Neuronal stem cell (in vitro differentiated cells): ENCODE results near the gene DGKB.

ENCODE experiments used
- DNase-seq: peaks from one replicate; pipeline ENCODE4 v3.0.0-alpha.2; 2013; ENCODE audit warnings: low spot score
- H2AFZ ChIP-seq: one replicate; pipeline ENCODE4 v1.6.1; 2013; ENCODE audit warnings: mild to moderate bottlenecking, low read length, inconsistent platforms
- H2AK5ac ChIP-seq: 2 replicates; pipeline ENCODE4 v1.6.1; 2013; ENCODE audit warnings: low read depth, mild to moderate bottlenecking, inconsistent platforms, low read length, moderate library complexity, mixed read lengths
- H2BK120ac ChIP-seq: 2 replicates; pipeline ENCODE4 v1.6.1; 2013; ENCODE audit warnings: low read depth, mild to moderate bottlenecking, inconsistent platforms, low read length, moderate library complexity, mixed read lengths
- H2BK12ac ChIP-seq: one replicate; pipeline ENCODE4 v1.6.1; 2013; ENCODE audit warnings: low read length, inconsistent platforms
- H2BK15ac ChIP-seq: 2 replicates; pipeline ENCODE4 v1.6.1; 2013; ENCODE audit warnings: mild to moderate bottlenecking, low read length, inconsistent platforms, mixed read lengths
- H2BK5ac ChIP-seq: one replicate; pipeline ENCODE4 v1.6.1; 2013; ENCODE audit warnings: inconsistent platforms, mild to moderate bottlenecking, low read length, moderate library complexity
- H3K14ac ChIP-seq: one replicate; pipeline ENCODE4 v1.6.1; 2013; ENCODE audit warnings: low read length, inconsistent platforms
- H3K18ac ChIP-seq: 2 replicates; pipeline ENCODE4 v1.6.1; 2013; ENCODE audit warnings: low read length, inconsistent platforms
- H3K23ac ChIP-seq: 2 replicates; pipeline ENCODE4 v1.6.1; 2013; ENCODE audit warnings: low read depth, mild to moderate bottlenecking, mixed read lengths, low read length, inconsistent platforms; ENCODE audit not compliant: poor library complexity
- H3K27ac ChIP-seq: replicated peaks from 3 replicates; pipeline ENCODE4 v1.5.1; 2013; ENCODE audit warnings: low read length, inconsistent platforms
- H3K27me3 ChIP-seq, 3 experiments: 2 replicates each; pipeline ENCODE4 v1.6.1; 2013; ENCODE audit warnings: low read length in 3 of 3, mild to moderate bottlenecking in 2 of 3, inconsistent platforms in 1 of 3, low read depth in 1 of 3, mixed read lengths in 1 of 3, moderate library complexity in 1 of 3; ENCODE audit not compliant: control insufficient read depth in 3 of 3, insufficient read depth in 3 of 3
- H3K36me3 ChIP-seq, 2 donors: replicated peaks in 1 of 2; 2 replicates each; pipeline ENCODE4 v1.6.1; 2013; ENCODE audit warnings: low read length in 2 of 2; ENCODE audit not compliant: control insufficient read depth in 2 of 2, insufficient read depth in 2 of 2
- H3K4ac ChIP-seq: 2 replicates; pipeline ENCODE4 v1.6.1; 2013; ENCODE audit warnings: inconsistent platforms, mild to moderate bottlenecking, low read length, moderate library complexity
- H3K4me1 ChIP-seq, 2 donors: 1 replicate in 1 of 2; 2 replicates in 1 of 2; pipeline ENCODE4 v1.6.1; 2013; ENCODE audit warnings: low read length in 2 of 2, low read depth in 1 of 2; ENCODE audit not compliant: control insufficient read depth in 2 of 2, insufficient read depth in 1 of 2
- H3K4me2 ChIP-seq: one replicate; pipeline ENCODE4 v1.6.1; 2013; ENCODE audit warnings: mild to moderate bottlenecking, low read length, inconsistent platforms; ENCODE audit not compliant: insufficient read depth, poor library complexity, severe bottlenecking
- H3K4me3 ChIP-seq, 2 donors: 2 replicates each; pipeline ENCODE4 v1.5.1; 2013; ENCODE audit warnings: low read length in 2 of 2, mild to moderate bottlenecking in 2 of 2, inconsistent platforms in 1 of 2, moderate library complexity in 1 of 2
- H3K79me1 ChIP-seq: one replicate; pipeline ENCODE4 v1.6.1; 2013; ENCODE audit warnings: low read depth, mild to moderate bottlenecking, inconsistent platforms, low read length, moderate library complexity
- H3K9ac ChIP-seq: one replicate; pipeline ENCODE4 v1.6.1; 2013; ENCODE audit warnings: mild to moderate bottlenecking, low read depth, low read length, inconsistent platforms; ENCODE audit not compliant: poor library complexity
- H3K9me3 ChIP-seq, 2 donors: replicated peaks in 1 of 2; 2 replicates each; pipeline versions ENCODE3 to v1.6.1; 2013; ENCODE audit warnings: low read length in 2 of 2, mild to moderate bottlenecking in 2 of 2, inconsistent platforms in 1 of 2, low read depth in 1 of 2, mixed read lengths in 1 of 2, moderate library complexity in 1 of 2; ENCODE audit not compliant: control insufficient read depth in 2 of 2, insufficient read depth in 1 of 2
- H4K8ac ChIP-seq: one replicate; pipeline ENCODE4 v1.6.1; 2013; ENCODE audit warnings: low read depth, mild to moderate bottlenecking, inconsistent platforms, low read length, moderate library complexity
- H4K91ac ChIP-seq: one replicate; pipeline ENCODE4 v1.6.1; 2013; ENCODE audit warnings: low read length, low read depth, mild to moderate bottlenecking, inconsistent platforms; ENCODE audit not compliant: poor library complexity
- WGBS, 2 donors: extraction: QIAGEN DNeasy Blood & Tissue Kit; methylation state at CpG; one replicate each; pipeline ENCODE4 v1.1.7; 2013; ENCODE audit warnings: missing lambda C conversion rate in 2 of 2, mixed read lengths in 1 of 2; ENCODE audit not compliant: insufficient read length in 2 of 2, insufficient replicate concordance in 1 of 2; ENCODE audit errors: extremely low coverage in 2 of 2; 5-methylcytosine and 5-hydroxymethylcytosine counted together

DGKB gene

DNA sequence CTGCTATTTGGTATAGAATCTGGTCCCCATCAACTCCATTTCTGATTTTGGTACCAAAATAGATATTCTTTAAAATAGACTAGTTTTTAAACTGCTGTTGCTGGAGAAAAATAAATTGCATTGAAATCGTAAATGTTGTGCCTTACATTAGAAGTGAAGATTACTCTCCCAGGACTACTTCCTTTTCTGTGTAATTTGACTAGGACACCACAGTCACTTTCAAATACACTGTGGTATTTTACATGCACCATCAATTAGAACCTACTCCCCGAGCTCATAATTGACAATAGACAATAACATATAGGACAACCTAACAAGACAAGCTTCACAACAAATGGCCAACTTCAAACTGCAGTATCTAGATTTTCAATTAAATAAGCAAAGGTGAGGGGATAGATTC, 211.5 kb downstream of the DGKB start:
- WGBS, 2 donors, result no CpG with 5 or more reads among the region's 2 CpGs
- Histone ChIP-seq H3K27me3 (no peaks in the 10 kb centered on the region), H2BK5ac (no peak overlapping the region), H3K79me1 (no peaks in the 10 kb centered on the region), H4K8ac (no peak overlapping the region), H3K4ac (no peak overlapping the region), H3K4me1 (no peaks in the 10 kb centered on the region), H2AK5ac (no peak overlapping the region), H3K18ac (no peak overlapping the region), H3K27ac (no peak overlapping the region), H3K4me3 (no peak overlapping the region), H3K9me3 (no peaks in the 10 kb centered on the region), H2BK15ac (no peak overlapping the region), H3K9ac (no peak overlapping the region), H2BK12ac (no peak overlapping the region), H2AFZ (no peak overlapping the region), H3K36me3 (no peaks in the 10 kb centered on the region), H2BK120ac (no peak overlapping the region), H3K4me2 (no peak overlapping the region), H4K91ac (no peak overlapping the region), H3K14ac (no peak overlapping the region), H3K23ac (no peak overlapping the region)
- DNase-seq, result no peak

DNA sequence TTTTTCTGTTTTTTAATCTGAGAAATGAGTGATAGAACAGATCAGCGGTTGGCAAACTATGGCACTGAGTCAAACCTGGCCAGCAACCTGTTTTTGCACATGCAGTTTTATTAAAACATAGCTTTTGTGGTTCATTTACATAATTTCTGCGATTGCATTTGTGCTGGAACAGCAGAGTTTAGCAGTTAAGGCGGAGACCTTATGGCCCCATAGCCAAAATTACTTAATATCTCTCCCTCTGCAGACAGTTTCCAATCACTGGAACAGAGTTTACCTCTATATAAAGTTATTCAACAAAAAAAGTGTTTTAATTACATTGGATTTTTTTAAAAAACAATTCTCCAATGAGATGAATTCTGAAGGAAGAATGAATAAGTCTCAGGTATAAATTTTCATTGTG, 212.1 kb downstream of the DGKB start:
- H3K4me1 ChIP-seq, result no peaks in the 10 kb centered on the region
- H3K79me1 ChIP-seq, result no peaks in the 10 kb centered on the region
- no peak overlapping the region for H3K4me2 ChIP-seq
- no peak overlapping the region for H2BK120ac ChIP-seq
- H2BK5ac ChIP-seq, result no peak overlapping the region
- H3K27ac ChIP-seq, result no peak overlapping the region
- H3K36me3 ChIP-seq, result no peaks in the 10 kb centered on the region
- H3K14ac ChIP-seq, result no peak overlapping the region
- H3K9me3 ChIP-seq, result no peaks in the 10 kb centered on the region
- no peak overlapping the region for H4K8ac ChIP-seq
- H3K4ac ChIP-seq, result no peak overlapping the region
- no peak overlapping the region for H3K4me3 ChIP-seq
- no peak for DNase-seq
- no peak overlapping the region for H4K91ac ChIP-seq
- no CpG with 5 or more reads among the region's 3 CpGs for WGBS, 2 donors
- no peaks in the 10 kb centered on the region for H3K27me3 ChIP-seq
- H3K23ac ChIP-seq, result no peak overlapping the region
- no peak overlapping the region for H2AK5ac ChIP-seq
- H2BK15ac ChIP-seq, result no peak overlapping the region
- no peak overlapping the region for H3K9ac ChIP-seq
- no peak overlapping the region for H2BK12ac ChIP-seq
- H3K18ac ChIP-seq, result no peak overlapping the region
- no peak overlapping the region for H2AFZ ChIP-seq

GRCh38 chr7:14690075-14690474, 212.5 kb downstream of the DGKB start:
- Histone ChIP-seq H4K91ac (no peak overlapping the region), H3K14ac (no peak overlapping the region), H3K79me1 (no peaks in the 10 kb centered on the region), H2BK5ac (no peak overlapping the region), H3K4ac (no peak overlapping the region), H2BK120ac (no peak overlapping the region), H3K9ac (no peak overlapping the region), H2BK12ac (no peak overlapping the region), H3K4me1 (no peaks in the 10 kb centered on the region), H3K23ac (no peak overlapping the region), H2BK15ac (no peak overlapping the region), H3K27ac (no peak overlapping the region), H3K36me3 (no peaks in the 10 kb centered on the region), H3K18ac (no peak overlapping the region), H4K8ac (no peak overlapping the region), H3K27me3 (no peaks in the 10 kb centered on the region), H2AFZ (no peak overlapping the region), H2AK5ac (no peak overlapping the region), H3K4me2 (no peak overlapping the region), H3K9me3 (no peaks in the 10 kb centered on the region), H3K4me3 (no peak overlapping the region)
- no peak for DNase-seq
- no CpG with 5 or more reads among the region's 5 CpGs for WGBS, 2 donors

GRCh38 chr7:14688208-14688607, 214.3 kb downstream of the DGKB start:
- H3K9me3 ChIP-seq, result no peaks in the 10 kb centered on the region
- no peak overlapping the region for H2AK5ac ChIP-seq
- no peak overlapping the region for H2AFZ ChIP-seq
- no peak overlapping the region for H2BK15ac ChIP-seq
- H3K27me3 ChIP-seq, result no peaks in the 10 kb centered on the region
- H3K4me3 ChIP-seq, result no peak overlapping the region
- H3K36me3 ChIP-seq, result no peaks in the 10 kb centered on the region
- no peak overlapping the region for H2BK120ac ChIP-seq
- H3K23ac ChIP-seq, result no peak overlapping the region
- H3K18ac ChIP-seq, result no peak overlapping the region
- DNase-seq, result no peak
- no peaks in the 10 kb centered on the region for H3K79me1 ChIP-seq
- no peak overlapping the region for H2BK12ac ChIP-seq
- no peak overlapping the region for H4K8ac ChIP-seq
- no peak overlapping the region for H3K4ac ChIP-seq
- H3K27ac ChIP-seq, result no peak overlapping the region
- no peak overlapping the region for H4K91ac ChIP-seq
- H2BK5ac ChIP-seq, result no peak overlapping the region
- no CpG with 5 or more reads among the region's 3 CpGs for WGBS, 2 donors
- H3K4me1 ChIP-seq, result no peaks in the 10 kb centered on the region
- no peak overlapping the region for H3K4me2 ChIP-seq
- H3K14ac ChIP-seq, result no peak overlapping the region
- H3K9ac ChIP-seq, result no peak overlapping the region
